ENCODE measurements around the gene KASH5.

DNA sequence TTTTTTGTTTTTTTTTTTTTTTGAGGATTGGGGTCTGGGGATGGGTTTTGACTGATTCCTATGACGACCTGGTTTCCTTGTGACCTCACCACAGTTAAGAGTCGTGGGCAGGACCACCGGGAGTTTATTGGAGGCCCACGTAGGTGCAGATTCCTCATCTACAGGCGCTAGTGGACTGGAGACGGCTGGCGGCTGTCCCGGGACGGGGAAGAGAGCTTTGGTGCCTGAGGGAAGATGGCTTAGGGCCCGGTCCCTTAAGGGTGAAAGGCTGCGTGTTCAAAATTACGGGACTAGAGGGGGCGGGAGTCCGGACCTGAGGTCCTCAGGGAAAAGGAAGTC lies 25.2 kb upstream of the KASH5 start:
- TF ChIP-seq POLR2A (IDR thresholded peaks at IDR 0.05) = no peak
- TF ChIP-seq, protein P1, sequence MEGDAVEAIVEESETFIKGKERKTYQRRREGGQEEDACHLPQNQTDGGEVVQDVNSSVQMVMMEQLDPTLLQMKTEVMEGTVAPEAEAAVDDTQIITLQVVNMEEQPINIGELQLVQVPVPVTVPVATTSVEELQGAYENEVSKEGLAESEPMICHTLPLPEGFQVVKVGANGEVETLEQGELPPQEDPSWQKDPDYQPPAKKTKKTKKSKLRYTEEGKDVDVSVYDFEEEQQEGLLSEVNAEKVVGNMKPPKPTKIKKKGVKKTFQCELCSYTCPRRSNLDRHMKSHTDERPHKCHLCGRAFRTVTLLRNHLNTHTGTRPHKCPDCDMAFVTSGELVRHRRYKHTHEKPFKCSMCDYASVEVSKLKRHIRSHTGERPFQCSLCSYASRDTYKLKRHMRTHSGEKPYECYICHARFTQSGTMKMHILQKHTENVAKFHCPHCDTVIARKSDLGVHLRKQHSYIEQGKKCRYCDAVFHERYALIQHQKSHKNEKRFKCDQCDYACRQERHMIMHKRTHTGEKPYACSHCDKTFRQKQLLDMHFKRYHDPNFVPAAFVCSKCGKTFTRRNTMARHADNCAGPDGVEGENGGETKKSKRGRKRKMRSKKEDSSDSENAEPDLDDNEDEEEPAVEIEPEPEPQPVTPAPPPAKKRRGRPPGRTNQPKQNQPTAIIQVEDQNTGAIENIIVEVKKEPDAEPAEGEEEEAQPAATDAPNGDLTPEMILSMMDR (IDR thresholded peaks at IDR 0.05) = no peak

All from testis (tissue), 2 donors.